B cell (primary cell): ENCODE data around the gene ATIC.

Source experiments
- EZH2 ChIP-seq: IDR thresholded peaks from 2 replicates; pipeline ENCODE4 v1.6.1; 2012; ENCODE audit warnings: borderline replicate concordance, low read depth, mild to moderate bottlenecking, moderate library complexity, low read length; ENCODE audit not compliant: insufficient read depth, poor library complexity, severe bottlenecking
- TF ChIP-seq, protein P1 (sequence below): fragments of 200-600 bp; IDR thresholded peaks from one replicate; pipeline ENCODE4 v1.8.0; 2022; ENCODE audit warnings: antibody characterized with exemption, mild to moderate bottlenecking

DNA sequence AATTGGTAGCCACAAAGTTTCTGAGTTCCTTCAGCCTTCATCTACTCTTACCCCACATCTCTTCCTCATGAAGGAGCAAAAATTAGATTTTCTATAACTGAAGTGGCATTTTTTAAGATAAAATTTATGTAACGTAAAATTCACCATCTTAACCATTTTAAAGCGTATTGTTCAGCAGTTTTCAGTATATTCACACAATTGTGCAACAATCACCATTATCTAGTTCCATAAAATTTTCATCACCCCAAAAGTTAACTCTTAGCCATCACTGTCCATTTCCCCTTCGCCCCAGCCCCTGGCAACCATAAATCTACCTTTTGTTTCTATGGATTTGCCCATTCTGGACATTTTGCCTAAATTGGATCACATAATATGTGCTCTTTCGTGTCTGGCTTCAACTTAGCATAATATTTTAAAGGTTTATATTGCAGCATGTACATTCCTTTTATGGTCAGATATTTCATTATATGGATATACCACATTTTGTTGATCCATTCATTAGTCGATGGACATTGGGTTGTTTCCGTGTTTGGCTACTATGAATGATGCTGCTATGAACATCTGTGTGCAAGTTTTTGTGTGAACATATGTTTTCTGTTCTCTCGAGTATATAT is 44.6 kb downstream of the ATIC start:
- no peak for TF ChIP-seq EZH2
- TF ChIP-seq, protein P1, sequence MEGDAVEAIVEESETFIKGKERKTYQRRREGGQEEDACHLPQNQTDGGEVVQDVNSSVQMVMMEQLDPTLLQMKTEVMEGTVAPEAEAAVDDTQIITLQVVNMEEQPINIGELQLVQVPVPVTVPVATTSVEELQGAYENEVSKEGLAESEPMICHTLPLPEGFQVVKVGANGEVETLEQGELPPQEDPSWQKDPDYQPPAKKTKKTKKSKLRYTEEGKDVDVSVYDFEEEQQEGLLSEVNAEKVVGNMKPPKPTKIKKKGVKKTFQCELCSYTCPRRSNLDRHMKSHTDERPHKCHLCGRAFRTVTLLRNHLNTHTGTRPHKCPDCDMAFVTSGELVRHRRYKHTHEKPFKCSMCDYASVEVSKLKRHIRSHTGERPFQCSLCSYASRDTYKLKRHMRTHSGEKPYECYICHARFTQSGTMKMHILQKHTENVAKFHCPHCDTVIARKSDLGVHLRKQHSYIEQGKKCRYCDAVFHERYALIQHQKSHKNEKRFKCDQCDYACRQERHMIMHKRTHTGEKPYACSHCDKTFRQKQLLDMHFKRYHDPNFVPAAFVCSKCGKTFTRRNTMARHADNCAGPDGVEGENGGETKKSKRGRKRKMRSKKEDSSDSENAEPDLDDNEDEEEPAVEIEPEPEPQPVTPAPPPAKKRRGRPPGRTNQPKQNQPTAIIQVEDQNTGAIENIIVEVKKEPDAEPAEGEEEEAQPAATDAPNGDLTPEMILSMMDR: no peak
